Peyer's patch (tissue), 4 donors: Measurements from ENCODE around the gene SMURF2.

Experiments
- CTCF ChIP-seq, 6 experiments: fragments of 450-650 bp in 4 of 6; fragments of 200-600 bp in 2 of 6; sonication (generic) in 1 of 6; IDR thresholded peaks; one replicate each; pipeline ENCODE4 v1.5.1; 2017 to 2019; ENCODE audit warnings: antibody characterized with exemption in 6 of 6, mild to moderate bottlenecking in 3 of 6, moderate library complexity in 1 of 6
- POLR2A ChIP-seq, 2 donors: fragments of 450-650 bp; IDR thresholded peaks; one replicate each; pipeline ENCODE4 v1.5.1; 2017; ENCODE audit warnings: antibody characterized with exemption in 2 of 2, mild to moderate bottlenecking in 2 of 2, moderate library complexity in 2 of 2

GRCh38 chr17:64632194-64632593, 29.9 kb downstream of the SMURF2 start:
- TF ChIP-seq CTCF (IDR thresholded peaks at IDR 0.05) (no peak), POLR2A (IDR thresholded peaks at IDR 0.05) (no peak)
